Neuronal stem cell (in vitro differentiated cells): ENCODE results near the gene AVPR1B.

Source experiments
- DNase-seq: peaks from one replicate; pipeline ENCODE4 v3.0.0-alpha.2; 2013; ENCODE audit warnings: low spot score
- H2AFZ ChIP-seq: one replicate; pipeline ENCODE4 v1.6.1; 2013; ENCODE audit warnings: mild to moderate bottlenecking, low read length, inconsistent platforms
- H2AK5ac ChIP-seq: 2 replicates; pipeline ENCODE4 v1.6.1; 2013; ENCODE audit warnings: low read depth, mild to moderate bottlenecking, inconsistent platforms, low read length, moderate library complexity, mixed read lengths
- H2BK120ac ChIP-seq: 2 replicates; pipeline ENCODE4 v1.6.1; 2013; ENCODE audit warnings: low read depth, mild to moderate bottlenecking, inconsistent platforms, low read length, moderate library complexity, mixed read lengths
- H2BK12ac ChIP-seq: one replicate; pipeline ENCODE4 v1.6.1; 2013; ENCODE audit warnings: low read length, inconsistent platforms
- H2BK15ac ChIP-seq: 2 replicates; pipeline ENCODE4 v1.6.1; 2013; ENCODE audit warnings: mild to moderate bottlenecking, low read length, inconsistent platforms, mixed read lengths
- H2BK5ac ChIP-seq: one replicate; pipeline ENCODE4 v1.6.1; 2013; ENCODE audit warnings: inconsistent platforms, mild to moderate bottlenecking, low read length, moderate library complexity
- H3K14ac ChIP-seq: one replicate; pipeline ENCODE4 v1.6.1; 2013; ENCODE audit warnings: low read length, inconsistent platforms
- H3K18ac ChIP-seq: 2 replicates; pipeline ENCODE4 v1.6.1; 2013; ENCODE audit warnings: low read length, inconsistent platforms
- H3K23ac ChIP-seq: 2 replicates; pipeline ENCODE4 v1.6.1; 2013; ENCODE audit warnings: low read depth, mild to moderate bottlenecking, mixed read lengths, low read length, inconsistent platforms; ENCODE audit not compliant: poor library complexity
- H3K27ac ChIP-seq: replicated peaks from 3 replicates; pipeline ENCODE4 v1.5.1; 2013; ENCODE audit warnings: low read length, inconsistent platforms
- H3K27me3 ChIP-seq, 3 experiments: 2 replicates each; pipeline ENCODE4 v1.6.1; 2013; ENCODE audit warnings: low read length in 3 of 3, mild to moderate bottlenecking in 2 of 3, inconsistent platforms in 1 of 3, low read depth in 1 of 3, mixed read lengths in 1 of 3, moderate library complexity in 1 of 3; ENCODE audit not compliant: control insufficient read depth in 3 of 3, insufficient read depth in 3 of 3
- H3K36me3 ChIP-seq, 2 donors: replicated peaks in 1 of 2; 2 replicates each; pipeline ENCODE4 v1.6.1; 2013; ENCODE audit warnings: low read length in 2 of 2; ENCODE audit not compliant: control insufficient read depth in 2 of 2, insufficient read depth in 2 of 2
- H3K4ac ChIP-seq: 2 replicates; pipeline ENCODE4 v1.6.1; 2013; ENCODE audit warnings: inconsistent platforms, mild to moderate bottlenecking, low read length, moderate library complexity
- H3K4me1 ChIP-seq, 2 donors: 1 replicate in 1 of 2; 2 replicates in 1 of 2; pipeline ENCODE4 v1.6.1; 2013; ENCODE audit warnings: low read length in 2 of 2, low read depth in 1 of 2; ENCODE audit not compliant: control insufficient read depth in 2 of 2, insufficient read depth in 1 of 2
- H3K4me2 ChIP-seq: one replicate; pipeline ENCODE4 v1.6.1; 2013; ENCODE audit warnings: mild to moderate bottlenecking, low read length, inconsistent platforms; ENCODE audit not compliant: insufficient read depth, poor library complexity, severe bottlenecking
- H3K4me3 ChIP-seq, 2 donors: 2 replicates each; pipeline ENCODE4 v1.5.1; 2013; ENCODE audit warnings: low read length in 2 of 2, mild to moderate bottlenecking in 2 of 2, inconsistent platforms in 1 of 2, moderate library complexity in 1 of 2
- H3K79me1 ChIP-seq: one replicate; pipeline ENCODE4 v1.6.1; 2013; ENCODE audit warnings: low read depth, mild to moderate bottlenecking, inconsistent platforms, low read length, moderate library complexity
- H3K9ac ChIP-seq: one replicate; pipeline ENCODE4 v1.6.1; 2013; ENCODE audit warnings: mild to moderate bottlenecking, low read depth, low read length, inconsistent platforms; ENCODE audit not compliant: poor library complexity
- H3K9me3 ChIP-seq, 2 donors: replicated peaks in 1 of 2; 2 replicates each; pipeline versions ENCODE3 to v1.6.1; 2013; ENCODE audit warnings: low read length in 2 of 2, mild to moderate bottlenecking in 2 of 2, inconsistent platforms in 1 of 2, low read depth in 1 of 2, mixed read lengths in 1 of 2, moderate library complexity in 1 of 2; ENCODE audit not compliant: control insufficient read depth in 2 of 2, insufficient read depth in 1 of 2
- H4K8ac ChIP-seq: one replicate; pipeline ENCODE4 v1.6.1; 2013; ENCODE audit warnings: low read depth, mild to moderate bottlenecking, inconsistent platforms, low read length, moderate library complexity
- H4K91ac ChIP-seq: one replicate; pipeline ENCODE4 v1.6.1; 2013; ENCODE audit warnings: low read length, low read depth, mild to moderate bottlenecking, inconsistent platforms; ENCODE audit not compliant: poor library complexity
- WGBS, 2 donors: extraction: QIAGEN DNeasy Blood & Tissue Kit; methylation state at CpG; one replicate each; pipeline ENCODE4 v1.1.7; 2013; ENCODE audit warnings: missing lambda C conversion rate in 2 of 2, mixed read lengths in 1 of 2; ENCODE audit not compliant: insufficient read length in 2 of 2, insufficient replicate concordance in 1 of 2; ENCODE audit errors: extremely low coverage in 2 of 2; 5-methylcytosine and 5-hydroxymethylcytosine counted together

AVPR1B gene

DNA sequence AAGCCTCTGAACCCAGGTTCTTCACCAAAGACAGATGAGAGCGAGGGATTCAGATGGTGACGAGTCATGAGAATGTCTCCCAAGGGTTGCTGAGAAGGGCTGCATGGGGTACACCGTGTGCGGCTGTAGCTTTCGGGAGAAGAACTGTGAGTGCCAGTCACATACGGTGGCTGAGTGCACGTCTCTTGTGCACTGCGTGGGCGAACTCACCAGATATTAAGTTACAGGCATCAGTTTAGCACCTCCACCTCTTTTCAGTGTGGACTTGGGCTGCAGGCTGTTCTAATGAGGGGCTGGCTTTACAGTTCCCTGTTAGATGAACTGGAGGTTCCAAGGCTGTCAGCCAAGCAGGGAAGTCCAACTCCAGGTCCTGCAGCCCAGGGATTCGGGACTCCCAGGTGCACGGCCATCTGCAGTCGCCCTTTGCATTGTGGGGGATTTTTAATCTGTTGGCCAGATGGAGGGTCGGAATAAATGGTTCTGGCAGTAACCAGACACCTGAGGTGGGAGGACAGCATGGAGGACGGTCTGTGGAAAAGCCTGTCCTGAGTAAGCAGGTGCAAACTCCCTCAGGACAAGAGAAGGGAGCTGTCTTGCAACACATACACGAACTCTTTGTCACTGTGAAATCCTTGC is 26.5 kb upstream of the AVPR1B start:
- Histone ChIP-seq H3K18ac (no peak overlapping the region), H3K4me2 (no peak overlapping the region), H4K91ac (no peak overlapping the region), H3K4ac (no peak overlapping the region), H2BK120ac (no peak overlapping the region), H3K36me3 (no peaks in the 10 kb centered on the region), H3K4me3 (no peak overlapping the region), H3K79me1 (no peaks in the 10 kb centered on the region), H3K9ac (no peak overlapping the region), H4K8ac (no peak overlapping the region), H3K23ac (no peak overlapping the region), H3K14ac (no peak overlapping the region), H3K27ac (no peak overlapping the region), H3K27me3 (peaks cover 0 to 21% (median 0%) of the 10 kb centered on the region in 3 experiments), H2BK12ac (no peak overlapping the region), H2BK15ac (no peak overlapping the region), H2BK5ac (no peak overlapping the region), H3K4me1 (peaks cover 0 to 11% of the 10 kb centered on the region in 2 donors), H2AK5ac (no peak overlapping the region), H3K9me3 (peaks cover 0 to 5% of the 10 kb centered on the region in 2 donors), H2AFZ (no peak overlapping the region)
- no CpG with 5 or more reads among the region's 15 CpGs for WGBS, 2 donors
- DNase-seq: no peak

- H3K14ac ChIP-seq: no peak overlapping the region
- H2BK12ac ChIP-seq: no peak overlapping the region
- H2BK15ac ChIP-seq: no peak overlapping the region
- peaks cover 0 to 21% (median 0%) of the 10 kb centered on the region in 3 experiments for H3K27me3 ChIP-seq
- no peak for DNase-seq
- no CpG with 5 or more reads among the region's 2 CpGs for WGBS, 2 donors
- no peak overlapping the region for H3K4ac ChIP-seq
- no peak overlapping the region for H3K27ac ChIP-seq
- no peak overlapping the region for H2AK5ac ChIP-seq
- H2BK5ac ChIP-seq: no peak overlapping the region
- H4K91ac ChIP-seq: no peak overlapping the region
- H3K9ac ChIP-seq: no peak overlapping the region
- no peak overlapping the region for H3K4me3 ChIP-seq
- peaks cover 0 to 11% of the 10 kb centered on the region in 2 donors for H3K4me1 ChIP-seq
- H3K23ac ChIP-seq: no peak overlapping the region
- no peak overlapping the region for H2AFZ ChIP-seq
- H3K36me3 ChIP-seq: no peaks in the 10 kb centered on the region
- no peak overlapping the region for H3K18ac ChIP-seq
- H3K4me2 ChIP-seq: no peak overlapping the region
- no peak overlapping the region for H2BK120ac ChIP-seq
- no peak overlapping the region for H4K8ac ChIP-seq
- no peaks in the 10 kb centered on the region for H3K79me1 ChIP-seq
- peaks cover 0 to 5% of the 10 kb centered on the region in 2 donors for H3K9me3 ChIP-seq
These were observed 25.6 kb upstream of the AVPR1B start for GRCh38 chr1:206142770-206143169.

GRCh38 chr1:206142011-206142410 is 24.8 kb upstream of the AVPR1B start:
- peaks cover 0 to 11% of the 10 kb centered on the region in 2 donors for H3K4me1 ChIP-seq
- peaks cover 0 to 21% (median 0%) of the 10 kb centered on the region in 3 experiments for H3K27me3 ChIP-seq

GRCh38 chr1:206136241-206136640 is 19.1 kb upstream of the AVPR1B start:
- H3K14ac ChIP-seq: no peak overlapping the region
- H2BK15ac ChIP-seq: no peak overlapping the region
- H2AK5ac ChIP-seq: no peak overlapping the region
- peaks cover 0 to 12% (median 0%) of the 10 kb centered on the region in 3 experiments for H3K27me3 ChIP-seq
- DNase-seq: no peak
- H3K9me3 ChIP-seq: peaks cover 0 to 5% of the 10 kb centered on the region in 2 donors
- H2BK12ac ChIP-seq: no peak overlapping the region
- no peaks in the 10 kb centered on the region for H3K36me3 ChIP-seq
- H2BK5ac ChIP-seq: no peak overlapping the region
- H2AFZ ChIP-seq: no peak overlapping the region
- no peak overlapping the region for H3K4ac ChIP-seq
- no peak overlapping the region for H3K18ac ChIP-seq
- no peak overlapping the region for H4K8ac ChIP-seq
- H3K4me3 ChIP-seq: no peak overlapping the region
- H3K4me1 ChIP-seq: peaks cover 0 to 1% of the 10 kb centered on the region in 2 donors
- no peak overlapping the region for H3K4me2 ChIP-seq
- 100% methylated on average over 1 of the region's 2 CpGs; no CpG with 5 or more reads in 1 of the 2 donors for WGBS, 2 donors
- no peaks in the 10 kb centered on the region for H3K79me1 ChIP-seq
- H4K91ac ChIP-seq: no peak overlapping the region
- no peak overlapping the region for H3K27ac ChIP-seq
- no peak overlapping the region for H3K9ac ChIP-seq
- H3K23ac ChIP-seq: no peak overlapping the region
- H2BK120ac ChIP-seq: no peak overlapping the region

More at GRCh38 chr1:206142011-206142410, 24.8 kb upstream of the AVPR1B start:
- no peak overlapping the region for H2BK12ac ChIP-seq
- no peak overlapping the region for H2AFZ ChIP-seq
- no peak overlapping the region for H3K9ac ChIP-seq
- H2BK5ac ChIP-seq: no peak overlapping the region
- no peak overlapping the region for H4K91ac ChIP-seq
- WGBS, 2 donors: no CpG with 5 or more reads among the region's 3 CpGs
- H3K4me2 ChIP-seq: no peak overlapping the region
- H3K18ac ChIP-seq: no peak overlapping the region
- H4K8ac ChIP-seq: no peak overlapping the region
- no peak overlapping the region for H2BK15ac ChIP-seq
- H3K79me1 ChIP-seq: no peaks in the 10 kb centered on the region
- H3K9me3 ChIP-seq: peaks cover 0 to 5% of the 10 kb centered on the region in 2 donors
- no peak overlapping the region for H2BK120ac ChIP-seq
- H3K36me3 ChIP-seq: no peaks in the 10 kb centered on the region
- H3K27ac ChIP-seq: no peak overlapping the region
- no peak overlapping the region for H3K14ac ChIP-seq
- H3K23ac ChIP-seq: no peak overlapping the region
- no peak for DNase-seq
- H3K4me3 ChIP-seq: no peak overlapping the region
- H2AK5ac ChIP-seq: no peak overlapping the region
- H3K4ac ChIP-seq: no peak overlapping the region
